Fibroblast of mammary gland (primary cell): ENCODE results near the gene DGKB.

Experiments used
- DNase-seq: peaks from one replicate; pipeline ENCODE4 v3.0.0-alpha.2; 2010; ENCODE audit warnings: low read depth
- H3K4me3 ChIP-seq: 2 replicates; pipeline ENCODE4 v1.5.1; 2011; ENCODE audit warnings: low read depth, mild to moderate bottlenecking, low read length, moderate library complexity; ENCODE audit not compliant: control insufficient read depth
- TF ChIP-seq, protein P1 (sequence below): conservative IDR thresholded peaks from 2 replicates; pipeline ENCODE4 v1.5.1; 2011; ENCODE audit warnings: low read depth, low read length, inconsistent platforms; ENCODE audit not compliant: control insufficient read depth, insufficient read depth

DGKB gene

DNA sequence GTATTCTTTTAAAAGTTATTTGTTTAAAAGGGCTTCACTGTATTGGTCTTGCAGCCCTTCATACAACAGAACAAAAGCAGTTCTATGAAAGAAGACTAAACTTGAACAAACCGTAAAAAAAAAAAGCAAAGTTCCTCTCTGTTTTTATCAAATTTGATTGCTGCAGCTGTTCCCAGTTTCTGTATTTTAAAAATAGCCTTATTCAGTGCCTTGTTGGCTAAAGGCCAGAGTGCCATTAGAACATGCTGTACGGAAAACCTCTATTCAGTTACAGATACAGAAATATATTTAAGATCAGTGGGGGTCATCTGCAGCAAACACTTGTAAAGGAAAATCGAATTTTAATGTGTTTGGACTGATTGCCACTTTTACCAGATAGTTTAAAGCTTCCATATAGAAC lies 705.3 kb downstream of the DGKB start:
- peak; percentile 69 for DNase-seq
- TF ChIP-seq, protein P1, sequence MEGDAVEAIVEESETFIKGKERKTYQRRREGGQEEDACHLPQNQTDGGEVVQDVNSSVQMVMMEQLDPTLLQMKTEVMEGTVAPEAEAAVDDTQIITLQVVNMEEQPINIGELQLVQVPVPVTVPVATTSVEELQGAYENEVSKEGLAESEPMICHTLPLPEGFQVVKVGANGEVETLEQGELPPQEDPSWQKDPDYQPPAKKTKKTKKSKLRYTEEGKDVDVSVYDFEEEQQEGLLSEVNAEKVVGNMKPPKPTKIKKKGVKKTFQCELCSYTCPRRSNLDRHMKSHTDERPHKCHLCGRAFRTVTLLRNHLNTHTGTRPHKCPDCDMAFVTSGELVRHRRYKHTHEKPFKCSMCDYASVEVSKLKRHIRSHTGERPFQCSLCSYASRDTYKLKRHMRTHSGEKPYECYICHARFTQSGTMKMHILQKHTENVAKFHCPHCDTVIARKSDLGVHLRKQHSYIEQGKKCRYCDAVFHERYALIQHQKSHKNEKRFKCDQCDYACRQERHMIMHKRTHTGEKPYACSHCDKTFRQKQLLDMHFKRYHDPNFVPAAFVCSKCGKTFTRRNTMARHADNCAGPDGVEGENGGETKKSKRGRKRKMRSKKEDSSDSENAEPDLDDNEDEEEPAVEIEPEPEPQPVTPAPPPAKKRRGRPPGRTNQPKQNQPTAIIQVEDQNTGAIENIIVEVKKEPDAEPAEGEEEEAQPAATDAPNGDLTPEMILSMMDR = no peak
- no peak overlapping the region for H3K4me3 ChIP-seq

DNA sequence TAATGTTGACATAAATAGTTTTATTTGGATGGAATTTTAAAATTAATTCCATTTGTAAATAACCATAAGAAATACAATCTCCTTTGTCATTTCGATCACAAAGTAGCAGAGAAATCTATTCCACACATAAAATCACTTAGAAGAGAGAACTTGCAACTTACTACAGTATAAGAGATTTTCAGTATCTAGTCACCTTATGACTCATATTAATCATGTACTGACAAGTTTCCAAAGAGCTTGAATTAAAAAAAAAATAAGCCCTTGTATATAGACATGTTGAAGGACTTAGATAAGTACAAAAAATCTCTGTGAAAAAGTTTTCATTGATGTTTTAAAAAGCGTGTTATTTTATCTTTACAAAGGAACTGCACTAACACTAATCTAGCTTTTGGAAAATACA lies 706.0 kb downstream of the DGKB start:
- peak; percentile 63 for DNase-seq
- TF ChIP-seq, protein P1 = no peak
- no peak overlapping the region for H3K4me3 ChIP-seq

DNA sequence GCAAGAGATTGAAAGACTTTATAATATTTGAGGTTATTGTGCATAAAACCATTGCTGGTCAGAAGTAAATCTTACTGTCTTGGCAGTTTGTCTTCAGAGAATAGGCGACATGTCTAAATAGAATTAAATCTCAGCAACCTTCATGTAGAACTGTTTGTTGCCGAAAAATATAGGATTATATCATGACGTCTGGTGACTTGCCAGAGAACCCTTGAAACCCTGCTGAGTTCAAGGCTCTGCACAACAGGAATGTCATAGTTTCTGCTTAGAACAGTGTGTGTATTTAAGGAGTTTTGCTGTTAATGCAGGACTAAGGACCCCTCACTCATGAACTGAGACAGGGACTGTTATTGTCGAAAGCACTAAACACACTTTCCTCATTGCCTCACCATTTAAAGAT lies 706.7 kb downstream of the DGKB start:
- TF ChIP-seq, protein P1 = no peak
- no peak overlapping the region for H3K4me3 ChIP-seq
- DNase-seq = peak; percentile 16

DNA sequence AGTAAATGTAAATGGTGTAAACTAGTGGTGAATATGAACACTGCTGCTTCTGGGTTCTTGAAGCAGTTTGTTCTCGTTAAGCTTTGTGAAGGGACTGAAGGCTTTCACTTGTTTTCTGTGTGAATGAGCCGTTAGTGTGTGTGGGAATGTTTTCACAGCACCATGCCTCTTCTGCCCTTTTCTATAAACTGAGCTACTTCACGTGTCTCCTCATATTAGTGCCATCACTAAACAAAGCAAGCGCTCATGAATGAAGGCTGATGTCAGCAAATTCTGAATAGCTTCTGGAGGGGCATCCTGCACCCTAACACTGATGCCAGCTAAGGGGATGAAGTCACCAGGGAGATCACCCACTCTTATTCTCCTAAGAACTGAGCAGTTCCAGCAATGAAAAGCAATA lies 707.5 kb downstream of the DGKB start:
- no peak overlapping the region for H3K4me3 ChIP-seq
- TF ChIP-seq, protein P1 = no peak
- no peak for DNase-seq

DNA sequence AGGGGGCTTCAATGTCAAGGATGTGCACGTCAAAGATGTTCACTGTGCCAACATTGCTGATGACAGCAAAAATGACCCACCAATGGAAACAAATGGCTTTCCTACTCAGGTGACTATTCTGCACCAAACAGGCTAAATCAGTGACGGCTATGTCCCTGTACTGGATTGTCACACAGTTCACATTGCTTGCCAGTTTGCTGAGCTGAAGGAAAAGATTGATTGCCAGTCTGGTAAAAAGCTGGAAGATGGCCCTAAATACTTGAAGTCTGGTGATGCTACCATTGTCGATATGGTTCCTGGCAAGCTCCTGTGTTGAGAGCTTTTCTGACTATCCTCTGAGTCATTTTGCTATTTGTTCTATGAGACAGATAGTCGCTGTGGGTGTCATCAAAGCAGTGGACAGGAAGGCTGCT lies 710.9 kb downstream of the DGKB start:
- TF ChIP-seq, protein P1 = no peak
- H3K4me3 ChIP-seq = no peak overlapping the region
- DNase-seq = peak; percentile 91

DNA sequence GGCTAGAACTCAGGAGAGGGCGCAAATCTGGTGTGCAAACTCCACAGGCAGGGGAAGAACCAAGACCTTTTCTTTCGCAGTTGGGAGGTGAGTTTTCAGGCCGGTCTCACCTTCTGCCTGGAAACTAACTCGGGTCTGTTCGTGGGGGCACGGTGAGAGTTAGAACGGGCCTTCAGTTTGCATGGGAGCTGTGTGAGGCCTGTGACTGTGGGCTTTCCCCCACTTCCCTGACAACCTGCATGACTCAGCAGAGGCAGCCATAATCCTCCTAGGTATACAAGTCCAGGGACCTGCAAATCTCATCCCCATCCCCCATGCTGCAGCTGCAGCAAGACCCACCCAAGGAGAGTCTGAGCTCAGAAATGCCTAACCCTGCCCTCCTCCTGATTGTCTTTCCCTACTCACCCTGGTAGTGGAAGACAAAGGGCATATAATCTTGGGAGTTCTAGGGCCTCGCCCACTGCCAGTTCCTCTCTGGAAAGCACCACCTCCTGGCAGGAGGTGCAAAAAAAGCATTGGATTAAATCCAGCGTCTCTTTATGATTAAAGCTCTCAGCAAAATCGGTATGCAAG lies 718.2 kb downstream of the DGKB start:
- H3K4me3 ChIP-seq = no peak overlapping the region
- TF ChIP-seq, protein P1 = no peak
- no peak for DNase-seq

DNA sequence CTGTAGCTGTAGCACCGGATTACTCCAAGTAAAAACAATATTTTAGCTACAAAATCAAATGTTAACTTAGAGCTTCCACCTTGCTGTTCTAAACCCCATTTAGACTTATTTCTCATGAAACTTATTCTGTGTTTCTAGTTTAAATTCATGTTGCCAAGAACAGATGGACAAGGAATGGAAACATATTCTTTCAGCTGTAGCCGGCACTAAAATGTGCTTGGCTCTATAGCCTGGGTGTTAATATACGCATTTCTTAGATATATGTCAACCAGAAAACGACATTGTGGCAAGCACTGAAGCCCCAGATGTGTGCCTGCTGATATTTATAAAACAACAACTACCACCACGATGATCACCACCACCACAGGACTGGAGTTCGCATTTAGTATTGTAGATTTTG lies 722.8 kb downstream of the DGKB start:
- no peak for DNase-seq
- no peak overlapping the region for H3K4me3 ChIP-seq
- TF ChIP-seq, protein P1 = no peak
